ENCODE data around the gene ZSWIM7.

- no peak for TF ChIP-seq CTCF (IDR thresholded peaks at IDR 0.05)
- TF ChIP-seq POLR2A (IDR thresholded peaks at IDR 0.05): no peak
These were observed 27.0 kb downstream of the ZSWIM7 start for GRCh38 chr17:15972497-15972951.

All from uterus (tissue), 2 donors.